Small intestine (tissue), 7 donors: ENCODE data around the gene DLL1. TPM values are rescaled to one million over a fixed set of nuclear protein-coding genes. Genes with fewer than 3 reads are reported as not detected.

Source experiments
- DNase-seq, 2 donors: peaks; one replicate each; pipeline versions ENCODE4 v3.0.0 to v3.0.0-alpha.2; 2013
- FAIRE-seq: peaks from 2 replicates; lab custom pipeline; 2012; peaks lifted over from hg19 to GRCh38; lab: Jason Lieb, UNC
- H3K27ac ChIP-seq, 3 donors: one replicate each; pipeline ENCODE4 v1.5.1; 2013; ENCODE audit warnings: low read length in 2 of 3, mild to moderate bottlenecking in 2 of 3, control low read depth in 1 of 3, inconsistent platforms in 1 of 3, low read depth in 1 of 3, moderate library complexity in 1 of 3
- H3K27me3 ChIP-seq, 3 donors: one replicate each; pipeline ENCODE4 v1.6.1; 2013; ENCODE audit warnings: low read length in 3 of 3, inconsistent platforms in 1 of 3; ENCODE audit not compliant: control insufficient read depth in 3 of 3, insufficient read depth in 3 of 3
- H3K36me3 ChIP-seq, 3 donors: one replicate each; pipeline ENCODE4 v1.6.1; 2013; ENCODE audit warnings: low read length in 3 of 3, inconsistent platforms in 1 of 3, low read depth in 1 of 3, mild to moderate bottlenecking in 1 of 3, moderate library complexity in 1 of 3; ENCODE audit not compliant: control insufficient read depth in 3 of 3, insufficient read depth in 2 of 3
- H3K4me1 ChIP-seq, 3 donors: one replicate each; pipeline ENCODE4 v1.6.1; 2013; ENCODE audit warnings: low read length in 2 of 3, inconsistent platforms in 1 of 3, low read depth in 1 of 3, mild to moderate bottlenecking in 1 of 3, moderate library complexity in 1 of 3; ENCODE audit not compliant: control insufficient read depth in 3 of 3, insufficient read depth in 2 of 3
- H3K4me3 ChIP-seq, 3 donors: one replicate each; pipeline ENCODE4 v1.5.1; 2013; ENCODE audit warnings: low read length in 3 of 3, control low read depth in 1 of 3, inconsistent platforms in 1 of 3, low read depth in 1 of 3, mild to moderate bottlenecking in 1 of 3, moderate library complexity in 1 of 3
- H3K9me3 ChIP-seq, 2 donors: one replicate each; pipeline ENCODE4 v1.6.1; 2013; ENCODE audit warnings: low read depth in 1 of 2, low read length in 1 of 2; ENCODE audit not compliant: control insufficient read depth in 2 of 2, insufficient read depth in 1 of 2
- WGBS, 3 donors: extraction: QIAGEN DNeasy Blood & Tissue Kit; methylation state at CpG; one replicate each; pipeline ENCODE4 v1.1.7; 2013; 5-methylcytosine and 5-hydroxymethylcytosine counted together
- polyA plus RNA-seq, 4 donors: library from polyadenylated mRNA; stranded (reverse) in 3 of 4; unstranded in 1 of 4; fragments of 200-250 nt in 3 of 4; fragments of 120-200 nt in 1 of 4; gene quantifications; one replicate each; pipeline versions ENCODE4 v1.2.1 to v1.2.3, GENCODE V29; 2013
- donor health status: healthy with polysubstance abuse.
- donor health status: control.
- donor health status: control.
- donor health status: Bipolar disorder and iron deficiency.
- donor health status: healthy.

Gene DLL1
- polyA plus RNA-seq, 4 donors, result 0.81 to 33.4 (median 9.1) TPM

- FAIRE-seq (no peak), DNase-seq (no peak)
- peaks cover 0 to 10% of the 10 kb centered on the region in 2 donors for H3K9me3 ChIP-seq
- no peak overlapping the region for H3K4me3 ChIP-seq
- H3K27me3 ChIP-seq, result peaks cover 0 to 39% (median 32%) of the 10 kb centered on the region in 3 donors
- H3K27ac ChIP-seq, result no peak overlapping the region
- H3K36me3 ChIP-seq, result no peaks in the 10 kb centered on the region
- H3K4me1 ChIP-seq, result peaks cover 0 to 15% (median 5%) of the 10 kb centered on the region in 3 donors
- 88 to 94% (median 91%) methylated on average over 1 of the region's 1 CpG for WGBS, 3 donors
These were observed 7.8 kb upstream of the DLL1 start for GRCh38 chr6:170298688-170299087.

- FAIRE-seq (no peak), DNase-seq (no peak)
- Histone ChIP-seq H3K27ac (no peak overlapping the region), H3K27me3 (peaks cover 0 to 49% (median 33%) of the 10 kb centered on the region in 3 donors), H3K4me1 (peaks cover 0 to 15% (median 5%) of the 10 kb centered on the region in 3 donors), H3K4me3 (no peak overlapping the region), H3K36me3 (no peaks in the 10 kb centered on the region), H3K9me3 (peaks cover 0 to 10% of the 10 kb centered on the region in 2 donors)
- 26 to 42% (median 34%) methylated on average over 11 of the region's 11 CpGs for WGBS, 3 donors
These were observed 6.9 kb upstream of the DLL1 start for GRCh38 chr6:170297576-170298330.

- H3K27me3 ChIP-seq, result peaks cover 0 to 57% (median 37%) of the 10 kb centered on the region in 3 donors
- peak; percentile 52 to 61 for DNase-seq
These were observed 6.1 kb upstream of the DLL1 start for GRCh38 chr6:170296746-170297575.

GRCh38 chr6:170296423-170296745 lies 5.5 kb upstream of the DLL1 start:
- Histone ChIP-seq H3K9me3 (peaks cover 0 to 9% of the 10 kb centered on the region in 2 donors), H3K4me1 (peaks cover 0 to 25% (median 7%) of the 10 kb centered on the region in 3 donors), H3K27ac (peak overlapping the region in 1 of 3 donors; percentile 62), H3K4me3 (peak overlapping the region in 2 of 3 donors; percentile 17 to 41), H3K36me3 (no peaks in the 10 kb centered on the region), H3K27me3 (peaks cover 0 to 62% (median 37%) of the 10 kb centered on the region in 3 donors)
- peak in 1 of 2 donors; percentile 31 for DNase-seq
- 1 to 4% (median 2%) methylated on average over 25 to 47 of the region's 47 CpGs for WGBS, 3 donors
- no peak for FAIRE-seq

More at GRCh38 chr6:170296746-170297575, 6.1 kb upstream of the DLL1 start:
- Histone ChIP-seq H3K4me3 (peak overlapping the region in 2 of 3 donors; percentile 9 to 41), H3K9me3 (peaks cover 0 to 10% of the 10 kb centered on the region in 2 donors), H3K36me3 (no peaks in the 10 kb centered on the region), H3K4me1 (peaks cover 0 to 20% (median 7%) of the 10 kb centered on the region in 3 donors), H3K27ac (peak overlapping the region in 2 of 3 donors; percentile 53 to 62)
- 5 to 10% (median 7%) methylated on average over 60 to 67 of the region's 67 CpGs for WGBS, 3 donors
- no peak for FAIRE-seq

DNA sequence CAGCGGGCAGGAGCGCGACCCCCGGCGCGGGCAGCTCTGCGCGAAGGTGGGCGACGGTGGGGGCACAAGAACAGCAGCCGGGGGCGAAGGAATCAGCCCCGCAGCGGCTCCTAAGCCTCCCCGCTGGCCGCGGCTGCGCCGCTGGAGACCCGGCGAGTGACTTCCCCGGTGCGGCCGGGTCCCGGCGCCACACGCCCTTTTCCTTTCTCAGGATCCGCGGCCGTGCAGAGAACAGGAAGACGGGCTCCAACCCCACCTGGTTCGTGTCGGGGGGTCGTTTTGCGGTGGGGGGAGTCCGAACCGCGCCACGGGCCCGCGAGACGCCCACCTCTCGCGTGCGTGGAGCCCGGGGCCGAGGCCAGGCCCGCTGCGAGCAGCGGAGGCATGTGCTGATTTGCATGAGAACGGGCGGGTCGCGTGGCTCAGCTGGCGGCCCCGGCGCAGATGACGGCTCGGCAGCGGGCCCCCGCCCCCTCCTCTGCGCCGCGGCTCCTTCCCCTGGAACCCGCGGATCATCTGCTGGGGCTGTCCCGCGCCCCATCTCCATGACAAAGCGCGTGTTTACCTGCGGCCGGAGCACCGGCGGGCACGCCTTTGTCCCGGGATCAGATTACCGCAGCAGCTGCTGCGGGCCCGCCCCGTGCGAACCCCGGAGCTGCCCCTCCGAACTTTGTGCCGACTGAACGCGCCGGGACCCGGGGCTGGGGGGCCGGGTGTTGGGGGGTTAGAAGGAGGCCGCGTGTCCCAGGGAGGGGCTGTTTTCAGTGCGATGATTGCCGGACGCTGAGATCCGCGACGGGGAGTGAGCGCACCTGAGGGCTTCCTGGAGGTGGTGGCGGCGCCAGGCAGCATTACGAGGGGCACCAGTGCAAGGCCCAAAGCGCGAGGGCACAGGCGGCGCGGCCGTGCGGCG lies 4.9 kb upstream of the DLL1 start:
- WGBS, 3 donors, result 1% methylated on average over 68 to 109 of the region's 109 CpGs
- H3K36me3 ChIP-seq, result no peaks in the 10 kb centered on the region
- H3K4me1 ChIP-seq, result peaks cover 0 to 25% (median 7%) of the 10 kb centered on the region in 3 donors
- H3K27ac ChIP-seq, result peak overlapping the region in 1 of 3 donors; percentile 17
- FAIRE-seq (no peak), DNase-seq (peak; percentile 60 to 81)
- H3K9me3 ChIP-seq, result peaks cover 0 to 2% of the 10 kb centered on the region in 2 donors
- H3K27me3 ChIP-seq, result peaks cover 0 to 65% (median 37%) of the 10 kb centered on the region in 3 donors
- H3K4me3 ChIP-seq, result peak overlapping the region; percentile 17 to 41 (median 27)

- Histone ChIP-seq H3K9me3 (no peaks in the 10 kb centered on the region), H3K36me3 (no peaks in the 10 kb centered on the region), H3K27me3 (peaks cover 0 to 71% (median 37%) of the 10 kb centered on the region in 3 donors), H3K4me1 (peaks cover 0 to 25% (median 7%) of the 10 kb centered on the region in 3 donors), H3K4me3 (peak overlapping the region in 1 of 3 donors; percentile 41), H3K27ac (no peak overlapping the region)
- FAIRE-seq, result no peak
- WGBS, 3 donors, result 5 to 15% (median 8%) methylated on average over 23 to 30 of the region's 30 CpGs
- DNase-seq, result peak in 1 of 2 donors; percentile 52
These were observed 4.1 kb upstream of the DLL1 start for GRCh38 chr6:170294813-170295509.

DNA sequence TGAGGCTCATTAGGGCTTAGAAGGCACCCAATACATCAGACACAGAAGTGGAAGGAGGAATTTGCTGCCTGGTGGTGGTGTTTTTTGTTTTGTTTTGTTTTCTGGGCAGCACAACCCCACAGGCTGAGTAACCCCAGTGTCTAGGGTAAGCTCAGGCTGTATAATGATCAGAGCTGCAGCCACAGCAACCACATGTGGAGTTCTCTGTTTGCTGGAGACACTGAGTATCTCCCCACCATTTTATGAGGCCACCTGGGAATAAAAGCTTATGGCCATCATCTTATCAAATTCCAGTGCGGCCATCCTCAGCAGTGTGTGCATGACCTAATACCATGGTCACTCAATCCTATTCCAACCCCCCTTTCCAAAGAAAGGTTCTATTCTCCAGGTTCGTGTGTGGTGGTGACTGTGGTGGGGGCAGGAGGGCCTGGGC lies 3.4 kb upstream of the DLL1 start:
- Histone ChIP-seq H3K4me1 (peaks cover 0 to 25% (median 7%) of the 10 kb centered on the region in 3 donors), H3K36me3 (no peaks in the 10 kb centered on the region), H3K9me3 (no peaks in the 10 kb centered on the region), H3K4me3 (no peak overlapping the region), H3K27ac (no peak overlapping the region), H3K27me3 (peaks cover 0 to 76% (median 37%) of the 10 kb centered on the region in 3 donors)
- FAIRE-seq (no peak), DNase-seq (no peak)
- 12 to 49% (median 29%) methylated on average over 2 of the region's 2 CpGs for WGBS, 3 donors
